A549 (cell line): Measurements from ENCODE around the gene LMAN2L. TPM values are rescaled to one million over a fixed set of nuclear protein-coding genes. Genes with fewer than 3 reads are reported as not detected.

Experiments used
- ATAC-seq, 2 experiments: fragments of 200-7000 bp in 1 of 2; fragments of >200 bp in 1 of 2; cut with Nextera tagmentation in 1 of 2; cut with Tn5 transposase in 1 of 2; 3 replicates each; pipeline versions ENCODE4 v1.8.0 to v1.9.1; 2018 to 2020; ENCODE audit warnings: mild to moderate bottlenecking in 1 of 2, moderate library complexity in 1 of 2
- CTCF ChIA-PET: fragments of 300-600 bp; sonication (Branson Sonifier 250); formaldehyde crosslinking; extraction: SDS; loops from one replicate; lab custom pipeline; 2021; ENCODE audit warnings: antibody characterized with exemption, inconsistent platforms; lab: Yijun Ruan, JAX
- POLR2A ChIA-PET: fragments of 350-600 bp; formaldehyde crosslinking; extraction: SDS; loops from one replicate; lab custom pipeline; 2021; ENCODE audit warnings: antibody characterized with exemption, inconsistent platforms; lab: Yijun Ruan, JAX
- DNase-seq, 2 experiments: peaks; one replicate each; pipeline versions ENCODE4 v3.0.0 to v3.0.0-alpha.2; 2011 to 2016; ENCODE audit warnings: low read depth in 1 of 2, low spot score in 1 of 2
- FAIRE-seq: peaks from 2 replicates; lab custom pipeline; 2011; peaks lifted over from hg19 to GRCh38; lab: Jason Lieb, UNC
- H3K27ac ChIP-seq, 2 experiments: fragments of >200 bp; sonication (Bioruptor Twin); formaldehyde crosslinking; 3 replicates each; pipeline ENCODE4 v1.5.1; 2016 to 2017
- H3K4me1 ChIP-seq: fragments of >200 bp; sonication (Bioruptor Twin); formaldehyde crosslinking; 3 replicates; pipeline ENCODE4 v1.6.1; 2016
- H3K4me2 ChIP-seq: fragments of >200 bp; sonication (Bioruptor Twin); formaldehyde crosslinking; 3 replicates; pipeline ENCODE4 v1.6.1; 2016
- H3K4me3 ChIP-seq: fragments of >200 bp; sonication (Bioruptor Twin); formaldehyde crosslinking; 3 replicates; pipeline ENCODE4 v1.5.1; 2016
- H3K9me3 ChIP-seq: fragments of >200 bp; sonication (Bioruptor Twin); formaldehyde crosslinking; 3 replicates; pipeline ENCODE4 v1.6.1; 2016
- CBX2 ChIP-seq: fragments of 200-600 bp; sonication (generic); IDR thresholded peaks from 2 replicates; pipeline ENCODE4 v1.6.1; 2016; ENCODE audit warnings: low read depth, mild to moderate bottlenecking, borderline replicate concordance
- EP300 ChIP-seq, 2 experiments: fragments of >200 bp; sonication (Bioruptor Twin); formaldehyde crosslinking; IDR thresholded peaks; 2 replicates in 1 of 2; 3 replicates in 1 of 2; pipeline ENCODE4 v1.6.1; 2016 to 2017
- GATA3 ChIP-seq: IDR thresholded peaks from 2 replicates; pipeline ENCODE4 v1.6.1; 2012; ENCODE audit warnings: borderline replicate concordance
- HDAC2 ChIP-seq: fragments of 200-600 bp; sonication (generic); IDR thresholded peaks from 2 replicates; pipeline ENCODE4 v1.6.1; 2016
- HOXB13 ChIP-seq: fragments of 250-450 bp; sonication (Bioruptor Pico); IDR thresholded peaks from 2 replicates; pipeline ENCODE4 v1.5.0; 2020; ENCODE audit warnings: low read depth, mild to moderate bottlenecking, moderate library complexity
- JUN ChIP-seq, 2 experiments: fragments of >200 bp; sonication (Bioruptor Twin); formaldehyde crosslinking; IDR thresholded peaks; 2 replicates in 1 of 2; 3 replicates in 1 of 2; pipeline ENCODE4 v1.6.1; 2016 to 2017
- KDM1A ChIP-seq: fragments of 200-600 bp; sonication (generic); IDR thresholded peaks from 2 replicates; pipeline ENCODE4 v1.6.1; 2016; ENCODE audit warnings: low read depth, mild to moderate bottlenecking
- KDM5A ChIP-seq: fragments of 200-600 bp; sonication (generic); IDR thresholded peaks from 2 replicates; pipeline ENCODE4 v1.6.1; 2016; ENCODE audit warnings: antibody characterized with exemption, mild to moderate bottlenecking
- MAFK ChIP-seq: fragments of 450-650 bp; IDR thresholded peaks from 2 replicates; pipeline ENCODE4 v1.6.1; 2014; ENCODE audit not compliant: partially characterized antibody
- MAZ ChIP-seq: fragments of 150-350 bp; IDR thresholded peaks from 2 replicates; pipeline ENCODE4 v1.6.1; 2014; ENCODE audit warnings: antibody characterized with exemption, low read depth, low read length, borderline replicate concordance
- NFE2L2 ChIP-seq: fragments of 150-350 bp; conservative IDR thresholded peaks from 2 replicates; pipeline ENCODE4 v1.6.1; 2014; ENCODE audit warnings: low read length
- NR3C1 ChIP-seq: fragments of >200 bp; sonication (Bioruptor Twin); formaldehyde crosslinking; IDR thresholded peaks from 3 replicates; pipeline ENCODE4 v1.6.1; 2017
- RAD21 ChIP-seq, 2 experiments: fragments of >200 bp in 1 of 2; sonication (Bioruptor Twin) in 1 of 2; formaldehyde crosslinking in 1 of 2; IDR thresholded peaks in 1 of 2; conservative IDR thresholded peaks in 1 of 2; 2 replicates in 1 of 2; 3 replicates in 1 of 2; pipeline ENCODE4 v1.6.1; 2012 to 2018; ENCODE audit warnings: inconsistent platforms in 1 of 2
- RCOR1 ChIP-seq: fragments of 150-350 bp; IDR thresholded peaks from 2 replicates; pipeline ENCODE4 v1.6.1; 2014; ENCODE audit warnings: antibody characterized with exemption, low read length, low read depth
- SMC3 ChIP-seq: fragments of >200 bp; sonication (Bioruptor Twin); formaldehyde crosslinking; IDR thresholded peaks from 3 replicates; pipeline ENCODE4 v1.6.1; 2018; ENCODE audit warnings: inconsistent platforms
- SREBF2 ChIP-seq: fragments of 450-650 bp; IDR thresholded peaks from 2 replicates; pipeline ENCODE4 v1.6.1; 2014; ENCODE audit warnings: mild to moderate bottlenecking, moderate library complexity
- WGBS: methylation state at CpG from one replicate; pipeline ENCODE4 v1.1.6; 2017; ENCODE audit errors: missing lambda C conversion rate; 5-methylcytosine and 5-hydroxymethylcytosine counted together
- polyA plus RNA-seq, 4 experiments: library from polyadenylated mRNA; depleted of rRNA in 3 of 4; stranded (reverse); fragments of >200 nt; fragmentation: RNase III in 1 of 4; extraction: RNeasy Plus Mini Kit Qiagen cat#74134 plus additional on column Dnase treatment in 1 of 4; gene quantifications; 2 replicates in 3 of 4; 3 replicates in 1 of 4; pipeline ENCODE4 v1.2.3, GENCODE V29; 2011 to 2017
- TF ChIP-seq, protein P1 (sequence below): fragments of 250-450 bp; sonication (Bioruptor Pico); IDR thresholded peaks from 2 replicates; pipeline ENCODE4 v1.5.0; 2020; ENCODE audit warnings: low read depth, mild to moderate bottlenecking, moderate library complexity
- TF ChIP-seq, protein P2 (sequence below): fragments of 450-650 bp; IDR thresholded peaks from 2 replicates; pipeline ENCODE4 v1.6.1; 2014; ENCODE audit warnings: antibody characterized with exemption
- TF ChIP-seq, protein P3 (sequence below): fragments of >200 bp; sonication (Bioruptor Twin); formaldehyde crosslinking; IDR thresholded peaks from 3 replicates; pipeline ENCODE4 v1.6.1; 2016
- TF ChIP-seq, protein P4 (sequence below): fragments of 200-600 bp; sonication (generic); IDR thresholded peaks from 2 replicates; pipeline ENCODE4 v1.6.1; 2016; ENCODE audit warnings: antibody characterized with exemption, mild to moderate bottlenecking, moderate library complexity

LMAN2L gene
- polyA plus RNA-seq, 2 of the 4 experiments (the other 2 are of a cell fraction): 24.3 to 28.0 TPM

DNA sequence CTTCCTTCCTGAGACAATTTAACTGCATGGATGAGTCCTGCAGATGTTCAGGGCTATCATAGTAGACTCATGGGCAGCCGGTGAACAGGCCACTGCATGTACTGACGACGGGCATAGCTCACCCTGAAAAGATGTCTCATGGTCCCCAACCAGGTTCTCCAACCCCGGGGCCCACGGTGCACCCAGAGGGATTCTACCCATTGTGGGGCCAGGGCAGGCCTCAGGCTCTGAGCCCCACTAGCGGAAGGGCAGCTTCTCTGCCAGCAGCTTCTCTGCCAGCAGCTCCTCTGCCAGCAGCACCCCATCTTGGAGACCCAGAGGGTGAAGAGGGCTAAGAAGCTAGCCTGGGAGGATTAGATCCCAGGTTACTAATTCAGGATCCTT, 17.6 kb upstream of the LMAN2L start:
- peaks cover 18% of the 10 kb centered on the region for H3K4me1 ChIP-seq
- WGBS: 74% methylated on average over 6 of the region's 6 CpGs
- H3K9me3 ChIP-seq: no peaks in the 10 kb centered on the region
- POLR2A ChIA-PET: no interaction called here
- ATAC-seq (no peak), FAIRE-seq (no peak), DNase-seq (no peak)
- H3K4me3 ChIP-seq: no peak overlapping the region
- no peak overlapping the region for H3K4me2 ChIP-seq
- CTCF ChIA-PET: interaction anchor here (0.8 to 13.2 kb wide), 12 partner anchors 15 to 355 kb away, joined by 3 to 186 read pairs (median 4); partner anchors contain the start of gene ANKRD36
- TF ChIP-seq, protein P1, sequence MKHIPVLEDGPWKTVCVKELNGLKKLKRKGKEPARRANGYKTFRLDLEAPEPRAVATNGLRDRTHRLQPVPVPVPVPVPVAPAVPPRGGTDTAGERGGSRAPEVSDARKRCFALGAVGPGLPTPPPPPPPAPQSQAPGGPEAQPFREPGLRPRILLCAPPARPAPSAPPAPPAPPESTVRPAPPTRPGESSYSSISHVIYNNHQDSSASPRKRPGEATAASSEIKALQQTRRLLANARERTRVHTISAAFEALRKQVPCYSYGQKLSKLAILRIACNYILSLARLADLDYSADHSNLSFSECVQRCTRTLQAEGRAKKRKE (CRISPR knock-in tag): no peak
- no peak overlapping the region for H3K27ac ChIP-seq

DNA sequence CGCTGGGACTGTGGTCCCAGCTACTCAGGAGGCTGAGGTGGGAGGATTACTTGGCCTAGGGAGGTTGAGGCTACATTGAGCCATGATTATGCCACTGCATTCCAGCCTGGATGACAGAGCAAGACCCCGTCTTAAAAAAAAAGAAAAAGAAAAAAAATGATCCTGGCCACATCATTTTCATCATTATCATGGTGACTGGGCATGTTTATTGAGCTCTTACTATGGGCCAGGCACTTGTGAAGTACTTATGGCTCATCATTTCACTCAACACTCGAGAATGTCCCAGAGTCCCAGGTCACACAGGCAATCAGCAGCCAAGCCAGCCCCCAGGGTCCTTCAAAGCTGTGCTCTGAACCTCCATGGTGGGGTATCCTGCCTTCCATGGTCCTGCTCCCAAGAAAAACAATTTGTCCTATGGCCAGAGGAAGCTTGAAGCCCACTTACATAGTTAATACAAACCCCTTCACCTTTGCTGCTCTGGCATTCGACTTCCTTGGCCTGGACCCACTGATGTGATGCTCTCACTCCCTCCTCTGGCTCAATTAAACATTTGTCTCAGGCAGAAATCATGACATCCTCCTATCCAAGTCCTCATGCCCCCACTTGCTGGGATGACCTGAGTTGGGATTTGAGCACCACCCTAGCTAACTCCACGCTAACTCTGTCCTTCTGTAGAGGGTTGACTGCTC, 17.1 kb upstream of the LMAN2L start:
- no peak overlapping the region for H3K4me3 ChIP-seq
- ATAC-seq (no peak), DNase-seq (peak in 1 of 2 experiments; percentile 36), FAIRE-seq (no peak)
- TF ChIP-seq MAFK (no peak), NFE2L2 (peak; percentile 62), CBX2 (no peak), RAD21 (conservative IDR thresholded peaks at IDR 0.05 in 1 of 2, IDR thresholded peaks at IDR 0.05 in 1 of 2) (peak in 1 of 2 experiments; percentile 43; a peak in 3 of 5 replicates)
- H3K4me2 ChIP-seq: no peak overlapping the region
- POLR2A ChIA-PET: no interaction called here
- H3K4me1 ChIP-seq: peaks cover 13% of the 10 kb centered on the region; the same call in 2 of the 3 replicates
- CTCF ChIA-PET: interaction anchor here (0.8 to 13.2 kb wide), 13 partner anchors 15 to 356 kb away, joined by 3 to 186 read pairs (median 3); partner anchors contain the start of gene ANKRD36
- WGBS: 69% methylated on average over 5 of the region's 5 CpGs
- H3K9me3 ChIP-seq: no peaks in the 10 kb centered on the region
- peak overlapping the region in 1 of 2 experiments; percentile 5; a peak in 1 of 6 replicates for H3K27ac ChIP-seq

DNA sequence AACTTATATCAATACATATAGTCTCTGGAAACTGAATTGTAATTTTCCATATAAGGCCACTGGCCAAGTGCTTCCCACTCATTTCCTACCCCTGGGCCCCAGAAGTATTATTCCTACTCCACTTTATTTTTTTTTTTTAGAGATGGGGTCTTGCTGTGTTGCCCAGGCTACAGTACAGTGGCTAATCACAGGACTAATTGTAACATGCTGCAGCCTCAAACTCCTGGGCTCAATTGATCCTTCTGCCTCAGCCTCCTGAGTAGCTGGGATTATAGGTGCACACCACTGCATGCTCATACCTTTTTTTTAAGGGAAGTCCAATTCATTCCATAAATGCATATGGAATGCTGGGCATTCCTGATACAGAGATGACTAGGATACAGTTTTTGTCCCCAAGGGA, 14.5 kb upstream of the LMAN2L start:
- CTCF ChIA-PET: no interaction called here
- POLR2A ChIA-PET: no interaction called here
- H3K4me1 ChIP-seq: 0 out of 3 replicates have a peak, but pooled peaks cover 3% of the 10 kb centered on the region

DNA sequence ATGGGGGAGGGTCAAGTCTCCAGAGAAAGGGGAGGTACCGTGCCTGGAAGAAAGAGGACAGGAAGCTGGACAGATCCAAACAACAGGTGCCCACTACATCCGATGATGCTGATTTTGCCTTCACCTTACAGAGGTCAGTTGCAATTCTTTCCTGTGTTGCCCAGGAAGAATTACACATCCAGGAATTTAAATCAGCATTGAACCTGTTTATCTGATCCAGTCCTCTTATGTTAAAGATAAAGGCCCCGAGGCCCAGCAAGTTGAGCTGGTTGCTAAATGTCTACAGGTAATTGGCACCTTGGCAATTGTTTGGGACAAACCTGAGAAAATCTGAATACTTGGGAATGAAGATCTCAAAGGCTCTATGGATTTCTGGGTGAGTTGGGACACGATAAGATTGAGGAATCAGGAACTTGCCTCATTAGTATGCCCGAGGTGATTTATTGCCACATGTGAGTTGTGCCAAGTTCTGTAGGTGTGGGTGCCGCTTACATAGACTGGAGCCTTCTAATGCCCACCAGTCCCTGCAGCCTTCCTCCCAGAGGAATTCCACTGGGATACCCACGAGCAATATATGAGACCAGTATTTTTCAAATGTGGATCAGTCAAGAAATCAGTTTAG, 13.9 kb upstream of the LMAN2L start:
- H3K4me2 ChIP-seq: no peak overlapping the region
- CTCF ChIA-PET: interaction anchor here (0.8 to 1.6 kb wide), 2 partner anchors 10 to 12 kb away, joined by 3 read pairs; no protein-coding TSS in a partner anchor

More for the DNA sequence above, 14.5 kb upstream of the LMAN2L start:
- TF ChIP-seq MAZ (no peak), SREBF2 (no peak), GATA3 (no peak), HDAC2 (no peak), EP300 (IDR thresholded peaks at IDR 0.05) (no peak)
- TF ChIP-seq, protein P2, sequence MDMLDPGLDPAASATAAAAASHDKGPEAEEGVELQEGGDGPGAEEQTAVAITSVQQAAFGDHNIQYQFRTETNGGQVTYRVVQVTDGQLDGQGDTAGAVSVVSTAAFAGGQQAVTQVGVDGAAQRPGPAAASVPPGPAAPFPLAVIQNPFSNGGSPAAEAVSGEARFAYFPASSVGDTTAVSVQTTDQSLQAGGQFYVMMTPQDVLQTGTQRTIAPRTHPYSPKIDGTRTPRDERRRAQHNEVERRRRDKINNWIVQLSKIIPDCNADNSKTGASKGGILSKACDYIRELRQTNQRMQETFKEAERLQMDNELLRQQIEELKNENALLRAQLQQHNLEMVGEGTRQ: no peak
- TF ChIP-seq, protein P3, sequence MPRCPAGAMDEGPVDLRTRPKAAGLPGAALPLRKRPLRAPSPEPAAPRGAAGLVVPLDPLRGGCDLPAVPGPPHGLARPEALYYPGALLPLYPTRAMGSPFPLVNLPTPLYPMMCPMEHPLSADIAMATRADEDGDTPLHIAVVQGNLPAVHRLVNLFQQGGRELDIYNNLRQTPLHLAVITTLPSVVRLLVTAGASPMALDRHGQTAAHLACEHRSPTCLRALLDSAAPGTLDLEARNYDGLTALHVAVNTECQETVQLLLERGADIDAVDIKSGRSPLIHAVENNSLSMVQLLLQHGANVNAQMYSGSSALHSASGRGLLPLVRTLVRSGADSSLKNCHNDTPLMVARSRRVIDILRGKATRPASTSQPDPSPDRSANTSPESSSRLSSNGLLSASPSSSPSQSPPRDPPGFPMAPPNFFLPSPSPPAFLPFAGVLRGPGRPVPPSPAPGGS: no peak
- Histone ChIP-seq H3K4me2 (no peak overlapping the region), H3K4me3 (no peak overlapping the region), H3K9me3 (no peaks in the 10 kb centered on the region), H3K27ac (no peak overlapping the region)
- FAIRE-seq: no peak
- no peak for ATAC-seq
- DNase-seq: no peak

More for the DNA sequence above, 13.9 kb upstream of the LMAN2L start:
- POLR2A ChIA-PET: no interaction called here
- FAIRE-seq: no peak
- whole genome bisulfite sequencing: 60% methylated on average over 7 of the region's 7 CpGs
- DNase-seq: no peak
- no peak for ATAC-seq
- Histone ChIP-seq H3K4me1 (0 out of 3 replicates have a peak, but pooled peaks cover 3% of the 10 kb centered on the region), H3K4me3 (no peak overlapping the region), H3K27ac (no peak overlapping the region), H3K9me3 (no peaks in the 10 kb centered on the region)
- TF ChIP-seq, protein P4, sequence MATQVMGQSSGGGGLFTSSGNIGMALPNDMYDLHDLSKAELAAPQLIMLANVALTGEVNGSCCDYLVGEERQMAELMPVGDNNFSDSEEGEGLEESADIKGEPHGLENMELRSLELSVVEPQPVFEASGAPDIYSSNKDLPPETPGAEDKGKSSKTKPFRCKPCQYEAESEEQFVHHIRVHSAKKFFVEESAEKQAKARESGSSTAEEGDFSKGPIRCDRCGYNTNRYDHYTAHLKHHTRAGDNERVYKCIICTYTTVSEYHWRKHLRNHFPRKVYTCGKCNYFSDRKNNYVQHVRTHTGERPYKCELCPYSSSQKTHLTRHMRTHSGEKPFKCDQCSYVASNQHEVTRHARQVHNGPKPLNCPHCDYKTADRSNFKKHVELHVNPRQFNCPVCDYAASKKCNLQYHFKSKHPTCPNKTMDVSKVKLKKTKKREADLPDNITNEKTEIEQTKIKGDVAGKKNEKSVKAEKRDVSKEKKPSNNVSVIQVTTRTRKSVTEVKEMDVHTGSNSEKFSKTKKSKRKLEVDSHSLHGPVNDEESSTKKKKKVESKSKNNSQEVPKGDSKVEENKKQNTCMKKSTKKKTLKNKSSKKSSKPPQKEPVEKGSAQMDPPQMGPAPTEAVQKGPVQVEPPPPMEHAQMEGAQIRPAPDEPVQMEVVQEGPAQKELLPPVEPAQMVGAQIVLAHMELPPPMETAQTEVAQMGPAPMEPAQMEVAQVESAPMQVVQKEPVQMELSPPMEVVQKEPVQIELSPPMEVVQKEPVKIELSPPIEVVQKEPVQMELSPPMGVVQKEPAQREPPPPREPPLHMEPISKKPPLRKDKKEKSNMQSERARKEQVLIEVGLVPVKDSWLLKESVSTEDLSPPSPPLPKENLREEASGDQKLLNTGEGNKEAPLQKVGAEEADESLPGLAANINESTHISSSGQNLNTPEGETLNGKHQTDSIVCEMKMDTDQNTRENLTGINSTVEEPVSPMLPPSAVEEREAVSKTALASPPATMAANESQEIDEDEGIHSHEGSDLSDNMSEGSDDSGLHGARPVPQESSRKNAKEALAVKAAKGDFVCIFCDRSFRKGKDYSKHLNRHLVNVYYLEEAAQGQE: no peak
- TF ChIP-seq RCOR1 (no peak), SMC3 (no peak), NR3C1 (no peak), MAZ (no peak), KDM1A (no peak), SREBF2 (no peak), GATA3 (no peak), KDM5A (no peak), HOXB13 (CRISPR knock-in tag) (no peak), JUN (IDR thresholded peaks at IDR 0.05) (no peak)
